LNCaP clone FGC (cell line): ENCODE measurements around the gene REEP6.

Experiments
- DNase-seq: peaks from one replicate; pipeline ENCODE4 v3.0.0-alpha.2; 2011; ENCODE audit warnings: low read depth
- H3K4me3 ChIP-seq: 2 replicates; pipeline ENCODE4 v1.5.1; 2011; ENCODE audit warnings: mild to moderate bottlenecking, low read depth, low read length, control low read depth
- TF ChIP-seq, protein P1 (sequence below): IDR thresholded peaks from 2 replicates; pipeline ENCODE4 v1.5.1; 2012; ENCODE audit warnings: mild to moderate bottlenecking; ENCODE audit not compliant: control insufficient read depth, insufficient read depth; ENCODE audit errors: extremely low read depth

Gene REEP6

DNA sequence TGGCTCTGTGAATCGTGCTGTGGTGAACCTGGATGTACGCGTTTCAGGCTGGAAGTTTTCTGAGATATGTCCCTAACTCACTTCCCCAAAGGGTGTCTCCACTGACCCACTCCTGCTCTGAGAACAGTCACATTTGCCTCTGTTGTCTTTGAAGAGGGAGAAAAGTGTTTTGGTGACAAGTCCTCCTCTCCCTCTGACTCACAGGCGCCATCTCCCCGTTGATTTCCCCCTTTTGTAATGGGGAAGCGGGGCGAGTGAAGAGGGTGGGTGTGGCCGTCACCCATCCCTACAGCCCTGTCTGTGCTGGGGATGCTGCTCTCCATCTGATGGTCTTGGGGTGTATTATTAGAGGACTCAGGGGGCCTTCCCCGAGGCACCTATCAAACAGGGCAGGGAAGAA, 31.5 kb upstream of the REEP6 start:
- TF ChIP-seq, protein P1, sequence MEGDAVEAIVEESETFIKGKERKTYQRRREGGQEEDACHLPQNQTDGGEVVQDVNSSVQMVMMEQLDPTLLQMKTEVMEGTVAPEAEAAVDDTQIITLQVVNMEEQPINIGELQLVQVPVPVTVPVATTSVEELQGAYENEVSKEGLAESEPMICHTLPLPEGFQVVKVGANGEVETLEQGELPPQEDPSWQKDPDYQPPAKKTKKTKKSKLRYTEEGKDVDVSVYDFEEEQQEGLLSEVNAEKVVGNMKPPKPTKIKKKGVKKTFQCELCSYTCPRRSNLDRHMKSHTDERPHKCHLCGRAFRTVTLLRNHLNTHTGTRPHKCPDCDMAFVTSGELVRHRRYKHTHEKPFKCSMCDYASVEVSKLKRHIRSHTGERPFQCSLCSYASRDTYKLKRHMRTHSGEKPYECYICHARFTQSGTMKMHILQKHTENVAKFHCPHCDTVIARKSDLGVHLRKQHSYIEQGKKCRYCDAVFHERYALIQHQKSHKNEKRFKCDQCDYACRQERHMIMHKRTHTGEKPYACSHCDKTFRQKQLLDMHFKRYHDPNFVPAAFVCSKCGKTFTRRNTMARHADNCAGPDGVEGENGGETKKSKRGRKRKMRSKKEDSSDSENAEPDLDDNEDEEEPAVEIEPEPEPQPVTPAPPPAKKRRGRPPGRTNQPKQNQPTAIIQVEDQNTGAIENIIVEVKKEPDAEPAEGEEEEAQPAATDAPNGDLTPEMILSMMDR, result no peak
- H3K4me3 ChIP-seq, result no peak overlapping the region
- DNase-seq, result no peak

DNA sequence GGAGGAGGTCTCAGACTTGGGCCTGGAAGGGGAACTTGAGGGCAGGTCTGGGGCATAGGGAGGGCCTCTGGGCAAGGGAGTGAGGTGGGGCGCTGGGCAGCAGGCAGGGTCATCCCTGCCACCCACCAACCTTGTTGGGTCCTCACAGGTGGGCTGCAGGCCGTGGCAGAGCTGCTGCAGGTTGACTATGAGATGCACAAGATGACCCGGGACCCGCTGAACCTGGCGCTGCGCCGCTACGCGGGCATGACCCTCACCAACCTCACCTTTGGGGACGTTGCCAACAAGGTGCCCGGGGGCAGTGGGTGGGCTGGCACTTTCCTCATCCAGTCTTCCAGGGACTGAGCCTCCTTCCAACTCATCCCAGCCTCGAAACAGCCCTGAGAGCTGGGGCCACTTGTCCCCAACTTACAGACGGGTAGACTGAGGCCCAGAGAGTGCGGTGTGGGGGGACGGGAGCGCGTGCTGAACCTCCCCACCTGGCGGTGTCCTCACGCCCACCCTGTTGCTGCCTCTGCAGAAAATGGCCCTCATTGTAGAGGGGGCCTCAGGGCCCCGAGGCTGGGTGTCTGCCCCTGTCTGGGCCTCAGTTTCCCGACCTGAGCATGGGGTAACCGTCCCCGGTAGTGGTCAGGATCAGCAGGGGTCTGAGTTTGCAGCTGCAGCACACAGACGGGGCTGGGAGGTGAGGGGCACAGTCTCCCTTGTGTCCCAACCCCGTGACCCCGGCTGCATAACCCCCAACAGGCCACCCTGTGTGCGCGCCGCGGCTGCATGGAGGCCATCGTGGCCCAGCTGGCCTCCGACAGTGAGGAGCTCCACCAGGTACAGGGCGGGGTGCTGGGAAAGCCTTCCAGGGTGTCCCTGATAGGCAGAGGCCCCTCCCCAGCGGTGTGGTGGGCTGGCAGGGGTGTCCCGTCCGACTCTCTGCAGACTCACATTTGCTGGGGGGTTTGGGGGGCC, 30.7 kb upstream of the REEP6 start:
- DNase-seq, result no peak
- TF ChIP-seq, protein P1, result no peak
- no peak overlapping the region for H3K4me3 ChIP-seq

DNA sequence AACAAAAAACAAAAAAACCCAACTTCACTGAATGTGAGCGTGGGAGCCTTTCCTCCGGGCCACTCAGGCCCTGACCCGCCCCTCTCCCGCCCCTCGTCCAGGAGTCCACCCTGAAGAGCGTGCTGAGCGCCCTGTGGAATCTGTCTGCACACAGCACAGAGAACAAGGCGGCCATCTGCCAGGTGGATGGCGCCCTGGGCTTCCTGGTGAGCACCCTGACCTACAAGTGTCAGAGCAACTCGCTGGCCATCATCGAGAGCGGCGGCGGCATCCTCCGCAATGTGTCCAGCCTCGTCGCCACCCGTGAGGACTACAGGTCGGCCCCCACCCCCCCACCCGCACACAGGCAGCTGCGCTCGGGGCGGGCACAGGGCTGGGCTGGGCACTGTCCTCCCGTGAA, 29.1 kb upstream of the REEP6 start:
- DNase-seq, result no peak
- TF ChIP-seq, protein P1, result no peak
- no peak overlapping the region for H3K4me3 ChIP-seq

DNA sequence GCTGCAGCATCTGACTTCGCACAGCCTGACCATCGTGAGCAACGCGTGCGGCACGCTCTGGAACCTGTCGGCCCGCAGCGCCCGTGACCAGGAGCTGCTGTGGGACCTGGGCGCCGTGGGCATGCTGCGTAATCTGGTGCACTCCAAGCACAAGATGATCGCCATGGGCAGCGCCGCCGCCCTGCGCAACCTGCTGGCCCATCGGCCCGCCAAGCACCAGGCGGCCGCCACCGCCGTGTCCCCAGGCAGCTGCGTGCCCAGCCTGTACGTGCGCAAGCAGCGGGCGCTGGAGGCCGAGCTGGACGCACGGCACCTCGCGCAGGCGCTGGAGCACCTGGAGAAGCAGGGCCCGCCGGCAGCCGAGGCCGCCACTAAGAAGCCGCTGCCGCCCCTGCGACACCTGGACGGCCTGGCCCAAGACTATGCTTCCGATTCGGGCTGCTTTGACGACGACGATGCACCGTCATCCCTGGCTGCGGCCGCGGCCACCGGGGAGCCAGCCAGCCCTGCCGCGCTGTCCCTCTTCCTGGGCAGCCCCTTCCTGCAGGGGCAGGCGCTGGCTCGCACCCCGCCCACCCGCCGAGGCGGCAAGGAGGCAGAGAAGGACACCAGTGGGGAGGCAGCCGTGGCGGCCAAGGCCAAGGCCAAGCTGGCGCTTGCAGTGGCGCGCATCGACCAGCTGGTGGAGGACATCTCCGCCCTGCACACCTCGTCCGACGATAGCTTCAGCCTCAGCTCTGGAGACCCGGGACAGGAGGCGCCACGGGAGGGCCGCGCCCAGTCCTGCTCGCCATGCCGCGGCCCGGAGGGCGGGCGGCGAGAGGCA, 25.6 kb upstream of the REEP6 start:
- TF ChIP-seq, protein P1, result peak; percentile 52
- no peak overlapping the region for H3K4me3 ChIP-seq
- DNase-seq, result no peak

DNA sequence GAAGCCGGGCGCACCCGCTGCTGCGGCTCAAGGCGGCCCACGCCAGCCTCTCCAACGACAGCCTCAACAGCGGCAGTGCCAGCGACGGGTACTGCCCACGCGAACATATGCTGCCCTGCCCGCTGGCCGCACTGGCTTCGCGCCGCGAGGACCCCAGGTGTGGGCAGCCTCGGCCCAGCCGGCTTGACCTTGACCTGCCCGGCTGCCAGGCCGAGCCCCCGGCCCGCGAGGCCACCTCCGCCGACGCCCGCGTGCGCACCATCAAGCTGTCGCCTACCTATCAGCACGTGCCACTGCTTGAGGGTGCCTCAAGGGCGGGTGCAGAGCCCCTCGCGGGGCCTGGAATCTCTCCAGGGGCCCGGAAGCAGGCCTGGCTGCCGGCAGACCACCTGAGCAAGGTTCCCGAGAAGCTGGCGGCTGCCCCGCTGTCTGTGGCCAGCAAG, 24.9 kb upstream of the REEP6 start:
- H3K4me3 ChIP-seq, result no peak overlapping the region
- no peak for DNase-seq
- TF ChIP-seq, protein P1, result no peak

DNA sequence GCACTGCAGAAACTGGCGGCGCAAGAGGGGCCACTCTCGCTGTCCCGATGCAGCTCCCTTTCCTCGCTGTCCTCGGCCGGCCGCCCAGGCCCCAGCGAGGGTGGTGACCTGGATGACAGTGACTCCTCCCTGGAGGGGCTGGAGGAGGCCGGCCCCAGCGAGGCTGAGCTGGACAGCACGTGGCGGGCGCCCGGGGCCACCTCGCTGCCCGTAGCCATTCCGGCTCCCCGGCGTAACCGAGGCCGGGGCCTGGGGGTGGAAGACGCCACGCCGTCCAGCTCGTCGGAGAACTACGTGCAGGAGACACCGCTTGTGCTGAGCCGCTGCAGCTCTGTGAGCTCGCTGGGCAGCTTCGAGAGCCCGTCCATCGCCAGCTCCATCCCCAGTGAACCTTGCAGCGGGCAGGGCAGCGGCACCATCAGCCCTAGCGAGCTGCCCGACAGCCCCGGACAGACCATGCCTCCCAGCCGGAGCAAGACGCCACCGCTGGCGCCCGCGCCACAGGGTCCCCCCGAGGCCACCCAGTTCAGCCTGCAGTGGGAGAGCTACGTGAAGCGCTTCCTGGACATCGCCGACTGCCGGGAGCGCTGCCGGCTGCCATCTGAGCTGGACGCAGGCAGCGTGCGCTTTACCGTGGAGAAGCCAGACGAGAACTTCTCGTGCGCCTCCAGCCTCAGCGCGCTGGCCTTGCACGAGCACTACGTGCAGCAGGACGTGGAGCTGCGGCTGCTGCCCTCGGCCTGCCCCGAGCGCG, 24.3 kb upstream of the REEP6 start:
- TF ChIP-seq, protein P1, result no peak
- H3K4me3 ChIP-seq, result no peak overlapping the region
- DNase-seq, result no peak
